ENCODE data around the gene ACTR1A. TPM values are rescaled to one million over a fixed set of nuclear protein-coding genes. Genes with fewer than 3 reads are reported as not detected.

Gene ACTR1A
- polyA plus RNA-seq, 1 experiment: 216 TPM

- Histone ChIP-seq H3K4me3 (ENCODE audit: low read depth, low read length) (no peak overlapping the region), H3K36me3 (ENCODE audit: control insufficient read depth, insufficient read depth, low read length) (no peaks in the 10 kb centered on the region), H3K27me3 (ENCODE audit: control insufficient read depth, insufficient read depth, low read length) (no peaks in the 10 kb centered on the region; the same call in 1 of the 2 replicates)
- DNase-seq (ENCODE audit: low read depth): no peak
- ChIA-PET POLR2A (no interaction called here), CTCF (no interaction called here)
- no peak for TF ChIP-seq CTCF (IDR thresholded peaks at IDR 0.05; ENCODE audit: insufficient read depth, low read depth, low read length)
Measured at GRCh38 chr10:102437515-102437914, 65.0 kb downstream of the ACTR1A start.

GRCh38 chr10:102436312-102436711, 66.2 kb downstream of the ACTR1A start:
- POLR2A ChIA-PET: no interaction called here
- no peak for TF ChIP-seq CTCF (IDR thresholded peaks at IDR 0.05; ENCODE audit: insufficient read depth, low read depth, low read length)
- H3K4me3 ChIP-seq (ENCODE audit: low read depth, low read length): no peak overlapping the region; the same call in 1 of the 2 replicates
- DNase-seq (ENCODE audit: low read depth): no peak
- no peaks in the 10 kb centered on the region for H3K36me3 ChIP-seq (ENCODE audit: control insufficient read depth, insufficient read depth, low read length)
- CTCF ChIA-PET: interaction anchor here (0.8 to 2.2 kb wide), 7 partner anchors 14 to 205 kb away, joined by 3 to 17 read pairs (median 4); partner anchors contain the start of gene FBXL15
- H3K27me3 ChIP-seq (ENCODE audit: control insufficient read depth, insufficient read depth, low read length): no peaks in the 10 kb centered on the region; the same call in 1 of the 2 replicates

GRCh38 chr10:102435529-102436233, 66.8 kb downstream of the ACTR1A start:
- no peaks in the 10 kb centered on the region for H3K36me3 ChIP-seq (ENCODE audit: control insufficient read depth, insufficient read depth, low read length)
- no peak for DNase-seq (ENCODE audit: low read depth)
- H3K27me3 ChIP-seq (ENCODE audit: control insufficient read depth, insufficient read depth, low read length): no peaks in the 10 kb centered on the region; the same call in 1 of the 2 replicates
- ChIA-PET POLR2A (no interaction called here), CTCF (interaction anchor here (0.6 to 2.2 kb wide), 8 partner anchors 14 to 204 kb away, joined by 3 to 17 read pairs (median 4); partner anchors contain the start of gene FBXL15)
- no peak for TF ChIP-seq CTCF (IDR thresholded peaks at IDR 0.05; ENCODE audit: insufficient read depth, low read depth, low read length)
- peak overlapping the region; percentile 9 for H3K4me3 ChIP-seq (ENCODE audit: low read depth, low read length)

GRCh38 chr10:102435133-102435497, 67.4 kb downstream of the ACTR1A start:
- DNase-seq (ENCODE audit: low read depth): no peak
- ChIA-PET POLR2A (no interaction called here), CTCF (interaction anchor here (0.6 to 2.2 kb wide), 8 partner anchors 11 to 1466 kb away, joined by 3 to 17 read pairs (median 4); partner anchors contain the start of gene FBXL15)
- Histone ChIP-seq H3K27me3 (ENCODE audit: control insufficient read depth, insufficient read depth, low read length) (no peaks in the 10 kb centered on the region; the same call in 1 of the 2 replicates), H3K4me3 (ENCODE audit: low read depth, low read length) (no peak overlapping the region), H3K36me3 (ENCODE audit: control insufficient read depth, insufficient read depth, low read length) (no peaks in the 10 kb centered on the region)
- TF ChIP-seq CTCF (IDR thresholded peaks at IDR 0.05; ENCODE audit: insufficient read depth, low read depth, low read length): no peak

GRCh38 chr10:102434394-102435132, 67.9 kb downstream of the ACTR1A start:
- POLR2A ChIA-PET: no interaction called here
- H3K27me3 ChIP-seq (ENCODE audit: control insufficient read depth, insufficient read depth, low read length): no peaks in the 10 kb centered on the region; the same call in 1 of the 2 replicates
- H3K4me3 ChIP-seq (ENCODE audit: low read depth, low read length): no peak overlapping the region
- no peak for DNase-seq (ENCODE audit: low read depth)
- no peaks in the 10 kb centered on the region; the same call in 1 of the 2 replicates for H3K36me3 ChIP-seq (ENCODE audit: control insufficient read depth, insufficient read depth, low read length)
- TF ChIP-seq CTCF (IDR thresholded peaks at IDR 0.05; ENCODE audit: insufficient read depth, low read depth, low read length): no peak
- CTCF ChIA-PET: interaction anchor here (0.6 to 3.2 kb wide), 10 partner anchors 12 to 1466 kb away, joined by 3 to 30 read pairs (median 4); partner anchors contain the start of gene FBXL15
